ENCODE measurements around the gene KCNC1. TPM values are rescaled to one million over a fixed set of nuclear protein-coding genes. Genes with fewer than 3 reads are reported as not detected.

KCNC1 gene
- total RNA-seq, 1 experiment from 2014 or later = 0.17 TPM

DNA sequence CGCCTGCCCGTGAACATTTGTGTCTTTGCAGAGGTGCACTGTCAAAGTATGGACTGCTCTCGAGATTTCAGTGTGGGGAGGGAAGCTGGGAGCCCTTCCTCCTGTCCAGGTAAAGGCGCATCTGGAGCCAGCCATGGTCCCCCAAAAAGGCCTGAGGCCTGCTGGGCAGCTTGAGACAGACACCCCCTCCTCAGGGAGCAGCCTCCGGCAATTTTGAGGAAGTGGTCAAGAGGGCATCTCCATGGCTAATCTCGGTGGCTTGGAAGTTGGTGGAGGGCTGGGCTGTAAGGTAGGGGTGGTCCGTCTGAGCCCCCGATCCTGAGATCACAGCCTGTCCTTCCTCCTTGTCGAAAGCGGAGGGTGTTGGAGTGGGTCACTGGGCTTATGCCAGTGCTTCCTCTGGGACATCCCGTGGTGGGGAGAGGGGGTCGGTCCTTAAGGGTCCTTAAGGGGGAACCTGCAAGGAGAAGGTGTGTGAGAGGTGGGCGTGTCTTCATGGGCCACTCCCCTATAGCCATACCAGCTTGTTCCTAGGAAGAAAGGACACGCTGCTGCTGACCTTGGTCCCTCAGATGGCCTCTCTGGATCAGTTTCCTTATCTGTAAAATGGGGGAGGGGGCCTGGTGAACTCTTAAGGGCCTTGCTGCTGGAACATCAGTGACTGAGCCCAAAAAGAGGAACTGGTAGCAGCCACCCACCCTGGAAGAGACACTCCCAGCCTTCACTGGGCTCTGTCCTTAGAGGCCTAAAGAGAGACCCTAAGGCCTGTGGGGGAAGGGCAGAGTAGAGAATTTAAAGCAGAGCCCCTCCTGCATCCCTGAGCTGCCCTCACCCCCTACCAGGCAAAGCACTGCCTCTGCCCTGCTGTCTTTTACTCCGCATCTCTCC, 2.6 kb downstream of the KCNC1 start:
- DNase-seq (ENCODE audit: low read depth) = no peak

DNA sequence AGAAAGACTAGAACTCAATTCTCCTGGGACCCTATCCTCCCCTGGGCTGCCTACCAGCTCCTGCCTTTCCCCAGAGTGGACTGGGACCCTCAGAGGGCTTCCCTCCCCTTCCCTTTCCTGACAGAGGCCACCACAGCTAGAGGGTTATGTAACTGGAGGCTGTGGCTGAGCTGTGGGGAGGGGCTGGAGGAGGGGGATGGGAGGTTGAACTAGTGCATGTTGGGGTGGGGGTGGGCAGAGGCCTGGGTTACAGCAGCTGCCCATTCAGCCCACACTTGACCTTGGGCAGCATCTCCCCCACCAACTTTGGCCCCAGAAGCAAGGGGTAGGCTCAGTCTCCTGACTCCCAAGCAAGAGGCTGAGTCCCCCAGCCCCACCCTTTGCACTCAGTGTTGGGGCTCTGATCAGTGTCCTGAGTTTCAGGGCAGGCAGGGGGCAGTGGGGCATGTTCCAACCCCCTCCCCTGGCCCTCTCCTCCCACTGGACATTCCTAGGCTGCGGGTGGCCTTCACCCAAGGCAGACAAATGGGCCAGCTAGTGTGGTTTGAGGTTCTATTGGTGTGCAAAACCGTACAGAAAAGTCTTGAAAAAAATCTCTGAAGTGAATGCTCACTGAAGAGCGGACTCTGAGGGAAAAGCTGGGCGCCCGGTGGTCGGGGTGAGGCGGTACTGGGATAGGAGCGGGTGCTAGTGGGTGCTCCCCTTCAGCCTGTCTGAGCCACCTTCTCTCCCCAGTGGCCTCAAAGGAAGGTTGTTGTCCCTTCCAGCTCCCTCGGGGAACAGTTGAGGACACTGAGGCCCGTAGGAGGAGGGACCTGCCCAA, 3.8 kb downstream of the KCNC1 start:
- DNase-seq (ENCODE audit: low read depth) = no peak

DNA sequence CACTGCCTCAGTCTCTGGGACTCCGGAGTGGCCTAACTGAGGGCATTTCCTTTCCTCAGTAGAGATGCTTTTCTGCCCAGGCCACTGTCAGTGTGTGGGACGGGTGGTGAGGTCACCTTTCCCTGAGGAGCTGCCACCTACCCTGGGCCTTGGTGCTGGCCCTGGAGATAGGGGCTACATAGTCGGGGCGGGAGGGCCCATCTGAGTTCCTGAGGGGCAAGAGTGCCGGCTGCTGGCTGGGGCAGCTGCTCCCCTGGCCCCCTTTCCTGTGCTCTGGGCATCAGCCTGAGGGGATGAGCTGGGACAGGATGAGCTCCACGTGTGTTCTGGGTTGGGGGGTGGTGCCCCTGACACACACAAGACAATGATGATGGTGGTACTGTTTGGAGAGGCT, 5.4 kb downstream of the KCNC1 start:
- no peak for DNase-seq (ENCODE audit: low read depth)

DNA sequence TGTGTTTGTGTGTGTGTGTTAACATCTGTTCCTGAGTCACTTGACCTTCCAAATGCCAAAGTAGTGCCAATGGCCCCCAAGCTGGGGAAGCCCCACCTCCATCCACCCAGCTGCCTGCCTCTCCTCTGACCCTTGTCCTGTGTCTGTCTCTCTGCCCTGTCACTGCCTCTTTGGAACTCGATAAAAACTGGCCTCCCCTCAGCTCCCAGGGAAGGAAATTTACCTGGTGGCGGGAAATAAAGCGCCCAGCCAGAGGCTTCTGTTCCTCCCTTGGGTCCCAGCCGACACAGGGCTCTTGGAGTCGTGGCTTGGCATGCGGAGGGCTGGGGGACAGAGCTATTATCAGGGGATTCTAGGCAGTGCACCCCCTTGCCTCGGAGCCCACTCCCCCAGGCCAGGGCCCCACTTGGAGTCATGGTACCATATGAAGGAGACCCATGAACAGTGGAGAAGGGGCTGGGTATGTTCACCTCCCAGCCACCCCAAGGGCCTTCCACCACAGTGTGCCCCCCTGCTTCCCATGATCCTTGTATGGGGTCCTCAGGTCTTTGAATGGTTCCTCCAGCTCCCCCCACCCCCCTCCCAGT, 6.2 kb downstream of the KCNC1 start:
- DNase-seq (ENCODE audit: low read depth) = no peak

DNA sequence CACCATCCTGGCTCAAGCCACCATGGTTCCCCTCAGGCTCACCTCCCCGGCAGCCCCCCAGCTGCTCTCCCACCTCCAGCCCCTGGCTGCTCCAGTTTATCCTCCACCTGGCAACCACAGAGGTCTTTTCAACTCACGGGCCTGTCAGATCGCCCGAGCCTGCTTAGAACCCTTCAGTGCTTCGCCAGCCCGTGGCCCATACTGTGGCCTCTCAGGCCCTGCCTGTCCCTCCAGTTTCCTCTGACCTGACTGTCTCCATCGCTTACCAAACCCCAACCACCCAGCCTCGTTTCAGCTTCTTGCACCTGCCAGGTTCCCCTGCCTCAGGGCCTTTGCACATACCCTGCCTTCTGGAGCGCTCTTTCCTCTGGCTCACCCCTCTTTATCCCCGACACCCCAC, 6.9 kb downstream of the KCNC1 start:
- no peak for DNase-seq (ENCODE audit: low read depth)

DNA sequence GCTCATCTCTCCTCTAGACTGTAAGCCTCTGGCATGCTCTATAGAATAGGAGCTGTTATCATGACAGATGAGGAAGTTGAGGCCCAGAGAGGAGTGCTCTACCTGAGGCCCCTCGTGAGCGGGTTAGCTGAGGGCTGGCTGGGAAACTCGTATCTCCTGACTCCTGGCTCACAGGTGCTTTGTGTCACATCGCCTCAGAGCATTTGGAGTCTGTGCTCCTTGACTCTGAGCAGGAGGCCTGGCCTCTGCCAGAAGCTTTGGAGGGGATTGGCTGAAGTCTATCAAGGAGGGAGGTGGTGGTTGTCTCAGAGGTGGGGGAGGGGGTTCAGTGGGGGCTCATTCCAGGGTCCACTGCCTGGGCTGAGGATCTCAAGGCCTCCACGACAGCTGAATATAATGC, 7.4 kb downstream of the KCNC1 start:
- no peak for DNase-seq (ENCODE audit: low read depth)

DNA sequence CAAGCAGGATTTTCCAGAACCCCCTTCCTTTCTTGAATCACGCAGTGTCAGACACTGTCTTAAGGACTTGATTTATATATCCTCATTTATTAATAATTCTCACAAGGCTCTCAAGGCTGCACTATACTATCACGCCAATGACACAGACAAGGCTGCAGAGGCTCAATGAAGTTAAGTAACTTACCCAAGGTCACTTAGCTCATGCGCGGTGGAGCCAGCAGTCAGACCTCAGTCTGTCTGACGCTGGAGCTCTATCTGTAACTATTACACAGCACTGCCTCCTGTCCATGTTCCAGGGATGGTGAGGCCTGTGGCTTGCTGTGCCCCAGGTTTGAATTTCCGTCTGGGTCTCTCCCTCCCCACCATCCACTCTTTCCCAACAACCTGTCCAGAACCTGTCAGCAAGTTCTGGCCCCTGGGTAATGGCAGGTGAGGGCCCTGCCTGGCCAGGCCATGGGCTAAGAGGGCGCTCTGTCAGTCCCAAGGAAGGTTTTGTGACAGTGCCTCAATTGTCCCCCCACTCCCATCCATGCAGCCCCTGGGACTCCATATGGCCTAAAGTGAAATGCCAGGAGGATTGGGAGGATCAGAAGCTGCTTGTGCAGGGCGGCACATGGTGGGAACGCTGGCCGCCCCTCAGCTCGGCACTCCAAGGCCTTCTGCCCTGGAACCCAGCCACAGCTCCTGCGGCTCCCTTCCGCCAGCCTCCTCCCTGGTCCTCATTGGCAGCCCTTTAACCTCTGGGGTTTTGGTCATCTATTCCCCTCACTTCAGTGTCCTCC, 8.6 kb downstream of the KCNC1 start:
- DNase-seq (ENCODE audit: low read depth) = no peak

DNA sequence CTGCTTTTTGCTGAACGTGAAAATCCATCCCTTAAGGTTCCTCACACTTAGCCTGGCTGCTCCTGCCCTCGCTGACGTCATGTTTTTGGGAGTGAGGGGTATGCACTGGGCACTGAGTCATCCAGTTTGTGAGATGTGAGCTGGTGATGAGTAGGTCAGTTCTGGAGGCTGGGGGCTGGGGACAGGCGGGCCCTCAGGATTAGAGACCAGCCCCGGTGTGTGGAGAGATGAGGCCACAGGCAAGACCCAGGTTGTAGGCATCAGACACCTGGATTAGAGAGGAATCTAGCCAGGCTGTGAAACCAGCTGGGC, 9.2 kb downstream of the KCNC1 start:
- DNase-seq (ENCODE audit: low read depth) = no peak

DNA sequence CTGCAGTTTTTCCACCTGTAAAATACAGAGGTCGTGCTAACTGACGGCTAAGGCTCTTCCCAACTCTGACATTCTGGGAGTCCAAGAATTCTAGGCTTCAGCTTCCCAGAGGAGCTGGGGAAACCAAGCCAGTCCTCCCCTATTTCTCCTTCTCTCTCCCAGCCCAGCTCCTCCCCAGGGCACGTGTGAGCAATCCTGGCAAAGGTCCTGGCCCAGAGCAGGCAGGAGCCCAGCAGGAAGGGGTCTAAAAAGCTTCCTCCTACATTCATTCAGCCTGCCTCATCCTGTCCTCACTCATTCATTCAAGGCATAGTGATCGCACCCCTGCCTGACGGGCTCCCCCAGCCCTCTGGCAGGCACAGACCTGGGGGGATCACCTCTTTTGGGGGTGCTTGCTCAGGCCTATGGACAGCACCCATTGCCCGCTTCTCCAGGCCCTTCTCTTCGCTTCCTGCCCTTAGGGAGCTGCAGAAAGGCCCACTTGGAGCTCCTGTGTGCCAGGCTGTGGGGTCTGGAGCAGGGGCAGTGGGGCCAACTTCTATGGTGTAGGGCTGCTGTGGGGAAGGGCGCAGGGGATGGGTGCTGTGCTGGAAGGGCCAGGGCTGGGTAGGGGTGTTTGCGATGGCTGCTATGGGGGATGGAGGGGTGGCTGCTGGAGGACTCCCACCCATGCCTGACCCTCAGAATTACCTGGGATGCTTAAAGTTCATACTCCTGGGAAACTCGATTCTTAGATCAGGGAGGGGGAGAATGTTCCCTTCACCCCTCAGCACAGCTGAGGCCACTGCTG, 9.8 kb downstream of the KCNC1 start:
- no peak for DNase-seq (ENCODE audit: low read depth)

DNA sequence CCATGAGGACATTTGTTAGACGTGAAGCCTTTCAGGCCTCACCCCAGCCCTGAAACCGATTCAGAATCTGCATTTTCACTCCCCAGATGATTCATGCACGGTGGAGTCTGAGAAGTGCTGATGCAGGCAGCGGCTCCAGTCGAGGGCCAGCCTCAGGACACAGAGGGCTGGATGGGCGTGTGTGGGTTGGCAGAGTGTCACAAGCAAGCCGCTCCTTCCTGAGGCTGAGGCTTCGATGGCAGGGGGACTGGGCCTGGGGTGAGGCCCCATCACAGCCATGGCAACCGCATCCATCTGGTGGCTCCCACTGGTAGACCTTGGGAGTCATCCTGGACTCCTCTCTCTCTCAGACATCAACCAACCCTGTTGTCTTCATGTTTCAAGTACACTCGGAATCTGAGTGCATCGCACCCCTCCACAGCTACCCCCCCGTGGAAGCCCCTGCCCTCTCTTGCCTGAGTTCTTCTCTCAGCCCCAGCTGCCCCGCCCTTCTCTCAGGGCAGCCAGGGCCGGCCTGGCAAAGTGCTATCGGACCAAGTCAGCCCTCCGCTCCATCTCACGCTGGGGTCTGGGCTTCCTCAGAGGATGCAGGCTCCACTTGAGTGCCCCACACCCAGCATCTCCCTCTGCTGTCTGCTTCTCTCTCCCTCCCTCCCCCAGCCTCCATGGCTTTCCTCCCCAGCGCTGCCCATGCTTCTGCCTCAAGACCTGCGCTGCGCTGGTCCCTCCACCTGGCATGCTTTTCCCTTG, 10.6 kb downstream of the KCNC1 start:
- no peak for DNase-seq (ENCODE audit: low read depth)

DNA sequence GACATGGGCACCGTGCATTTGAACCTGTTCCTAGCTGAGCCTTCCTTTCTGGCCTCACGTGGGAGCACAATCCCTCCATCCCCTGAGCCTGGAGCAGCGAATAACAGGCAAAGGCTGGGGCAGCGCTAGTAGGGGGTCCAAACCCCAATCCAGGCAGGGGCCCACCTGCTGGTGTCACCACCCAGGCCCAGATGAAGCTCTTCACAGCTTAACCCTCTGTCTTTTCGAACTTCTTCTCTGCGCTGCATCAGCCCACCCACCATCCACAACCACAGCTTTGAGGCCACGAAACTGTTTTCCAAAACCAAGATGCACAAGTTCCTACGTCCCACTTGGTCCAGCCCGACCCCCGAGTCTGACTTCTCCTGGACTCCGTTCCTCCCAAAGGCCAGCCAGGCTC, 11.5 kb downstream of the KCNC1 start:
- DNase-seq (ENCODE audit: low read depth) = no peak

DNA sequence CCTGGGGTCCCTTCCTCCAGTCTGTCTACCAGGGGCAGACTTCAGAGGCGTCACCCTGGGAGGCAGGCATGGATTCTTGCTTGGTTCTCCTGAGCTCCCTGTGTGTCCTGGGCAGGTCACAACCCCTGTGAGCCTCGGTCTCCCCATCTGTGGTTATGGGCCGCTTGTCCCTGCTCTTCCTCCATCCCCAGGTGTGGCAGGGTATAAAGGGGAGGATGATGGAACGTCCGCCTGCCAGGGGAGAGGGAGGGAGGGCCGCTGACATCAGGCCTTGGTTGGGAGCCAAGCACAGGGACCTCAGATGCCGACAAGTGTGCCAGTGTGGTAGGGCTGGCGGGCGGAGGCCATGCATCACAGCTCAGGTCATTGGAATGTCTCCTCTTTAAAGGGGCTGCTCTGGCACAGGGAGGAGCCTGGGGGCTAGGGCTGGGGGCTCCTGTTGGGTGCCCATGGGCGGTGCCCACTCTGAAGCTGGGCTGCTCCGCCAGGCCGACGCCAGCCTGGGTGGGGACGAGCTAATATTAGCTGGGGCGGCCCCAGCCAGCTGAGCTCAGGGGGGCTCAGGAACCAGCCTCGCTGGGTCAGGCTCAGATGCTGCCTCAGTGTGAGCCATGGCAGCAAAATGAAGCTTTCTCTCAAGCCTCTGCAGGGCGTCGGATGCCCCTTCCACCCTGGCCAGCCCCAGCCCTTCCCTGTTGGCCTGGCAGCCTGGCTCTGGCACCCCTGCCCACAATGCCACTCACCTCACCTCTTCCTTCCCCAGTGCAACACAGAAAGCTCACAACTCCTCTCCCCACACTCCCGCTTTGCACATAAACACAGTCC, 12.8 kb downstream of the KCNC1 start:
- DNase-seq (ENCODE audit: low read depth) = no peak

DNA sequence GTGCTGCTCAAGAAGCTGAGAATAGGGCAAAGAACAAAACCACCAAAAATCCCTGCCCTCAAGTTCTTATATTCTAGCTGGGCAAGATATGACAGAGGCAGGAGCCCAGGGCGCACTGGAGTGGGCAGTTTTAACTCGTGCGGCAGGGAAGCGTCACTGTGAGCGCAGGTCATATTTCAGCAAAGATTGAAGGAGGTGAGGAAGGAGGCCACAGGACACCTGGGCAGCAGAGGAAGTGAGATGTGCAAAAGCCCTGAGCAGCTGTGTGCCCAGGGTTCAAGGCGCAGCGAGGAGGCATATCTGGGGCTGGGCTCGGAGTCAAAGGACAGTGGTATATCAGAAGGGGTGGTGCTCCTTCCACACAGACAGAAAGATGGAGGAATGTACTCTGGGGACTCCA, 13.5 kb downstream of the KCNC1 start:
- DNase-seq (ENCODE audit: low read depth) = no peak

DNA sequence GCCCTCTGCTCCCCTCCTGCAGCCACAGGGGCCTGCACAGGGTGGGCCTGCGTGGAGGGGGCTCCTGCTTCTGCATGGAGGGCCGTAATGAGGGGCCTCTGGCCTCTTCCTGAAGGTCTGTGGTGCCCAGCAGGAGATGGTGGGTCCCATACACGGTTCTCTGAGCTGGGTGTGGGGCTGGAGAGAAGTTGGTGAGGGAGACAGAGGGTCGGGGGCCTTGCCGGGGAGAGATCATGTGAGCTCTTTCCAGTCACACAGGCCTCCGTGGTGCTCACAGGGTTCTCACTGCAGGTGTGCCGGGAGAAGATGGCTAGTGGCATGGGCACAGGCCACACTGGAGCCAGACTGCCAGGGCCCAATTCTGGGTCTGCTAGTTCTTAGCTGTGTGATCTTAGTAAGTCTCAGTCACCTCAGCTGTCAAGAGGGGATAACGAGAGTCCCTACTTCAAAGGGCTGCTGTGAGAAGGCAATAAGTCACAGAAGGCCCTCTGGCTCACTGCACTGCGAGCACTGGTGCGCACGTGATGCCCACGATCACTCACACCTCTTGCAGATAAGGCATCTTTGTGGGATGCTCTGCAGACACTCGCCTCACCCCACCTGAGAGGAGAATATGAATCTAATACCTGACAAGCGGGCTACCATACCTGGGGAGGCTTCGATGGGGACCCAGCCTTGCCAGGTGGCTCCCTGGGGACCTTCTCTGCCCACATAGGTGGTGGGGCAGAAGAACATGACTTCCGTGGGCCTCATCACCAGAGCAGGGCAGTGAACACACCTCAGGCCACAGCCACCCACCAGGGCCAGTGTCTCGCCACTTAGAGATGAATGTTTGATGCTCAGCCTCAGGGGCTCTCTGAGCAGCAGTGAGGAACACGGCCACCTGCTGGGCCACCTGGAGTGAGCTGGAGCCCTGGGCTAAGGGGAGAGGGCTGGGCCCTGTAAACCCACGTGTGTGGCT, 14.5 kb downstream of the KCNC1 start:
- no peak for DNase-seq (ENCODE audit: low read depth)

DNA sequence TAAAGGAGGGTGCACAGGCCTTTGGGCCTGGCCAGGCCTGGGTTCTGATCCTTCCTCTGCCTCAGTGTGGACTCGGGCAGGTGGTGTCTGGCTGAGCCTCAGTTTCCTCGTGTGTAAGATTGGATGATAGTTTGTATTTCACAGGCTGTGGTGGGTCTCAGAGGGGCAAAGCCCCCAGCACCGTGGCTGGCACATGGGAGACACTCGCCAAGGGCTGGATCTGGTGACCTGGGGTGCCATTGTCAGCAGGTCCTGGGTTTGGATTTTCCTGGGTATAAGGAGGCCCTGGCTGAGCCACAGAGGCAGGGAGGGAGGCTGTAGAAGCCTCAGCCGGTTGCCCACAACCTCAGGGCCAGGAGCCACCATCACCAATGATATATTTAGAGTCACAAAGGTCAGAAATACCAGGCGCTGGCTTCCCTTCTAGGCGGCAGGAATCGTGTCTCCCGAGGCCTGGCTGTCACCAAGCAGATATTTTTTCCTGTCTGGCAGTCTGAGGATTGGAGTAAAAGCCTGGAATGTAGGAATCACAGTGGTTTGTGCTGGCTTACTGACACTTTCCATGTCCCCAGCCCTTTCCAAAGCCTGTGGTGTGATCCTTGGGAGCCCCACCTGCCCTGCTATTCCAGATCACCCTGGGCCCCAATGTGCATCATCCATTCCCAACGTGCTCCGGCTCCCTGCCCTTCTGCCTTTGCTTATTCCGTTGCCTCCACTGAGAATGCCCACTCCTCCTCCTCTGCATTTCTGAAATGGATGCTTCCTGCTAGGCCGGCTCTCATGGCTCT, 15.6 kb downstream of the KCNC1 start:
- no peak for DNase-seq (ENCODE audit: low read depth)

DNA sequence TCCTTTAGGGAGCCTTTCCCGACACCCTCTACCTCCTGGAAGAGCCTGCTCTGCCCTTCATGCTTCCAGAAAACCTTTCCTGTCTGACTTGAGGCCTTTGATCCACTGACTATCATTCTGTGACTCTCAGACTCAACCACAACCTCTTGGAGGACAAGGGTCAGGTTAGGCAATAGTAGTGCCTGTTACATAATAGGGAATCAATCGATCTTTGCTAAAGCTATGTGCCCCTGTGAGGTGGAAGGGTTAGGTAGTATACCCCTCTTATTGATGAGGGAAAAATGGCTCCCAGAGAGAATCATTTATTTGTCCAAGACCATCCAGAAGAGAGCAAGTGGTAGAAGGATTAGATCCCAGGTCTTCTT, 16.2 kb downstream of the KCNC1 start:
- DNase-seq (ENCODE audit: low read depth) = no peak

DNA sequence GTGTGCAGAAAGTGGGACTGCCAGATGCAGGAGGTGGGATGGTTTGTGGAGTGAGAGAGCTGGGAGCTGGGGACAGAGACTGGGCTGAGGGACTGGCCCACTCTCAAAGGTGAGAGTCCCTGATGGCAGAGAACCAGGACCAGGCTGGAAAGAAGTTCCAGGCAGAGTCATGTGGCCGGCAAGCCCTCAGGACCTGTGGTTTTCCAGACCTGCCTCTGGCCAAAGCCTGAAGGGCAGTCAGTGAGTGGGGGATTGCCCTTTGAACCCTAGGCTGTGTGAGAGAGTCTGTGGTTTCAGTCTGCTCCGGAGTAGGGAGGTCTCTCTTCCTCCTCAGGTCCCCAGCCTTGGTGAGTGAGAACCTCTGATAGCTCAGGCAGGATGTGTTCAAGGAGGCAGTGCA, 17.0 kb downstream of the KCNC1 start:
- DNase-seq (ENCODE audit: low read depth) = no peak

DNA sequence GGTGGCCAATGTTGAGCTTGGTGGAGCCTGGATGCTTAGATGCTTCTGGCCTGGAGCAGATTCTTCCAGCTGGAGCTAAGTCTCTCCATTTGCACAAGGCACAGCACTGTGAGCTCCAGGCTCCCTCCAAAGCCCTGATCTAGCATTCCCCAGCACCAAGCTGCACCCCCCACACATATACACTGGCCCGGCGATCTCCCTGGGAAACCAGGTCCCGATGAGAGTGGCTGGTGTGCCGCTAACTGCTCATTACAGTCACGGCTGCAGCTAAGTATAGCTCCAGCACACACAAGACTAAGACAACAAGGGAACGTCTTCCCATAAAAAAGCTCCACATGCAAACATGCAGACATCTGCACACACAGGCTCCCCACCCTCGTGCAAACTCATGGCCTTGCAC, 17.6 kb downstream of the KCNC1 start:
- DNase-seq (ENCODE audit: low read depth) = no peak
